Epithelial cell of esophagus (primary cell): ENCODE results near the gene CEACAM18.
A peak's percentile ranks its signal among the peaks of the same experiment; 100 is the strongest.

ENCODE experiments used
- DNase-seq: peaks from one replicate; pipeline ENCODE4 v3.0.0; 2010; ENCODE audit warnings: low read depth
- H3K4me3 ChIP-seq: 2 replicates; pipeline ENCODE4 v1.5.1; 2011; ENCODE audit warnings: mild to moderate bottlenecking, low read length, control low read depth
- TF ChIP-seq, protein P1 (sequence below): IDR thresholded peaks from 2 replicates; pipeline ENCODE4 v1.5.1; 2011; ENCODE audit warnings: low read depth, mild to moderate bottlenecking, low read length, control low read depth, inconsistent platforms; ENCODE audit not compliant: insufficient read depth; ENCODE audit errors: missing control alignments

CEACAM18 gene

DNA sequence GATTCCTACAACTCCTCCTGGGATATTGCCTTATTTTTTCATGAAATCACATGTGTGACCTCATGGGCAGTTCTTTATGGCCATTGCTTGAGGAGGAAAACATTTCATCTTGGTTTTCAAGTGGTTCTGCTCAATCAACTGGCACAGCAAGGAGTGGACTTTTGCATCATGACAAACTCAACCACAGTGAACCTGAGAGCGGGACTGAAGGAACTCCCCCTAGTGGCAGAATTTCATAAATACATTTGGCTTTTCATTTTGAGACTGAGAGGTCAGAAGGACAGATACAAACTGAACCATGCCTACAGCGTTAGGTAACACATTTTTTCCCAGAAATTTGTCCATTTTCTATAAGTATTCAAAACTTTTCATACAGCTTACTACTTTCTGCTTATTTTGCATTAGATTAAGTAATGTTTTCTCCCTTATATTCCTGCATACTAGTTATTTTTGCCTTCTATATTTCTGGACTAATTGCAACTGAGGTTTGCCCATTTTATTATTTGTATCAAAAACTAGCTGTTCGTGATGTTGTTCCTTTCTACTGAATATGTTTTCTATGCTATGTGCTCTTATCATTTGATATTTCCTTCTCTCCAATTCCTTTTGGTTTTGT lies 36.6 kb downstream of the CEACAM18 start:
- H3K4me3 ChIP-seq, result no peak overlapping the region
- TF ChIP-seq, protein P1, sequence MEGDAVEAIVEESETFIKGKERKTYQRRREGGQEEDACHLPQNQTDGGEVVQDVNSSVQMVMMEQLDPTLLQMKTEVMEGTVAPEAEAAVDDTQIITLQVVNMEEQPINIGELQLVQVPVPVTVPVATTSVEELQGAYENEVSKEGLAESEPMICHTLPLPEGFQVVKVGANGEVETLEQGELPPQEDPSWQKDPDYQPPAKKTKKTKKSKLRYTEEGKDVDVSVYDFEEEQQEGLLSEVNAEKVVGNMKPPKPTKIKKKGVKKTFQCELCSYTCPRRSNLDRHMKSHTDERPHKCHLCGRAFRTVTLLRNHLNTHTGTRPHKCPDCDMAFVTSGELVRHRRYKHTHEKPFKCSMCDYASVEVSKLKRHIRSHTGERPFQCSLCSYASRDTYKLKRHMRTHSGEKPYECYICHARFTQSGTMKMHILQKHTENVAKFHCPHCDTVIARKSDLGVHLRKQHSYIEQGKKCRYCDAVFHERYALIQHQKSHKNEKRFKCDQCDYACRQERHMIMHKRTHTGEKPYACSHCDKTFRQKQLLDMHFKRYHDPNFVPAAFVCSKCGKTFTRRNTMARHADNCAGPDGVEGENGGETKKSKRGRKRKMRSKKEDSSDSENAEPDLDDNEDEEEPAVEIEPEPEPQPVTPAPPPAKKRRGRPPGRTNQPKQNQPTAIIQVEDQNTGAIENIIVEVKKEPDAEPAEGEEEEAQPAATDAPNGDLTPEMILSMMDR, result peak; percentile 75
- DNase-seq, result peak; percentile 62

DNA sequence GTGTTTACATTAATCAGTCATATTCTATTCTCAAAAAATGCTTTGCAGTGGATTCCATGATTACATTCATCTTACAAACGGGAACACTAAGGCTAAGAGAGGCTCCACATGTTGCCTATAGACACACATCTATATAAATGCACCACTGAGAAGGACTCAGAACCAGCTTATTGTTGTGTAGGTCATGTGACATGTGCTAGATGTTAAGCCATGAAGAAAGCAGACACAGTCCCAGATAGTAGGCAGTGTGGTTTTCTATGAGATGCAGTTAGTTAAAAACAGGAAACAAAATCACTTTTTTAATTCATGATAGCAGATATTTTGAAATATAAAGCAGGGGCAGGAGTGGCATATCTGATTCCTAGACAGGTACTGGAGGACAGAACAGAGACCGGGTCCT lies 42.4 kb downstream of the CEACAM18 start:
- no peak for DNase-seq
- TF ChIP-seq, protein P1, result no peak
- no peak overlapping the region for H3K4me3 ChIP-seq

DNA sequence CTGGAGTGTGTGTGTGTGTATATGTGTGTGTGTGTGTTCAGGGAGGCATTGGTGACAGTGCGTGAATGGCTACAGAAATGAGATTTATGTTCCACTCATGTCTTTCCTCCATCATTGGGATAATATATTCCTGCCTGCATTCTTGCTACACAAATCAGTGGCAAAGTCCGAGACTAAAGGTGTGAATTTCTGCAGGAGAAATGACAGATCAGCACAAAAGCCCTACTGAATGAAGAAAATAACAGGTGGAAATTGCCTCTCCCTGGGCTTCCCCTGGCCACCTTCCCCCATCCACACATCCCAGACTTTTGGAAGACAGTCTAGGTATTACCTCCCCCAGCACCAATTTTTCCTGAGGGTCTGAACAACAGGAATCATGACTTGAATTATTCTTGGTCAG lies 43.0 kb downstream of the CEACAM18 start:
- no peak for DNase-seq
- TF ChIP-seq, protein P1, result no peak
- no peak overlapping the region for H3K4me3 ChIP-seq

DNA sequence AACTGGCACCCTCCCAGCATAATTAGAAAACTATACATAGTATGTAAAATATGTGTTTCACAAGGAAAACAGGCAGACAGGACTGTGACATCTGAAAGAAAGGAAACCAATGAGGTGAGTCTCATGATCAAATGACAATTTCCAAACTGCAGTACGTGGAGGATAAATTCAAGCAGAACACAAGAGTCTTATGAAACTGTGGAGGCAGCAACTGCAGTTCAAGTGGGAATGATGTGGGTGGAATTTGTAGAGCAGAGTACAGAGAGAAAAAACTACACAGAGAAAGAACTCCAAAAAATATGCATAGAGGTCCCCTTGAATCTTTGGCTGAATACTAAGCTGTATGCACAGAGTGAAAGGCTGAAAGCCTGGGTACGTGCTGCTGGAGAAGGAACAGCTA lies 43.4 kb downstream of the CEACAM18 start:
- no peak overlapping the region for H3K4me3 ChIP-seq
- TF ChIP-seq, protein P1, result no peak
- DNase-seq, result no peak

DNA sequence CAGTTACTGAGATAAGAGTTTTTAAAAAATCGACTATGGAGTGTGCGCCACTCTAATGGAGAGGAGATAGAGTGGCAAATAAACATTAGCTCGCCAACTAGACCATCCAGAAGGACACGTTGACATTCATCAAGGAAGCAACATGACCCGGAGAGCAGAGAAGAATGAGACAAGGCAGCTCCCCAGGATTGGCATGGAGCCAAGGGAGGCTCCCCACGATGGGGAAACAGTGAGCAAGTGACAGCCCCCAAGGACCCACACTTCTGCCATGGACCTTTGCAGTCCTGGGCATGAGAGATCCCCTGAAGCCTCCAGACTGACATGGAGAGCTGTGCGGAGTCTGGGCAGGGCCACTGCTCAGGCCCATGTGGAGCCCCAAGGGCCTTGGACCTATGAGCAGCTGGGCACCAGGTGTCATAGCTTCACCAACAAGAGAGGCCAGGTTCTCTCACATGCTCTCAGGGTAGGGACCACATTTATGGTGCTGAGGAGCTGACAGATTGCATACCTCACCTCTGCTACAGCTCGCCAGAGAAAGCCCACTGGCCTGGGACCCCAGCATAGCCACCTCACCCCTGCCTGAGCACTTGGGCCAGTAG lies 46.4 kb downstream of the CEACAM18 start:
- TF ChIP-seq, protein P1, result no peak
- no peak for DNase-seq

DNA sequence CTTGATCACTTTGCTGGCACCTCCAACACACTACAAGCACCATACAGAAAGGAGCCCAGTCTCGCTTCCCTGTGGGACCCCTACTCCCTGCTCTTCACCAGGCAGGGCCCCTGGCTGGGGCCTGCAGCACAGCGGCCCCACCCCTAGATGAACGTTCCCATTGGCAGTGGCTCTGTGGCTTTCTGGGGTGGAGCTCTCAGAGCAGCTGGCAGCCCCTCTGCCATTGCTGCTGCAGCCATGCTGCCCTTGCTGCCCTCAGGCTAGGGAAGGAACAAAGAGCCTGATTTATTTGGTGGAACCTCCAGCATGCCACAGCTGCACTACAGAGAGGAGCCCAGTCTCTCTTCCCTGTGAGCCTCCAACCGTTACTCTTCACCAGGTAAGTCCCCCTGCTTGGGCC lies 47.3 kb downstream of the CEACAM18 start:
- H3K4me3 ChIP-seq, result no peak overlapping the region
- no peak for DNase-seq
- TF ChIP-seq, protein P1, result no peak

More for the DNA sequence above, 46.4 kb downstream of the CEACAM18 start:
- no peak overlapping the region for H3K4me3 ChIP-seq

DNA sequence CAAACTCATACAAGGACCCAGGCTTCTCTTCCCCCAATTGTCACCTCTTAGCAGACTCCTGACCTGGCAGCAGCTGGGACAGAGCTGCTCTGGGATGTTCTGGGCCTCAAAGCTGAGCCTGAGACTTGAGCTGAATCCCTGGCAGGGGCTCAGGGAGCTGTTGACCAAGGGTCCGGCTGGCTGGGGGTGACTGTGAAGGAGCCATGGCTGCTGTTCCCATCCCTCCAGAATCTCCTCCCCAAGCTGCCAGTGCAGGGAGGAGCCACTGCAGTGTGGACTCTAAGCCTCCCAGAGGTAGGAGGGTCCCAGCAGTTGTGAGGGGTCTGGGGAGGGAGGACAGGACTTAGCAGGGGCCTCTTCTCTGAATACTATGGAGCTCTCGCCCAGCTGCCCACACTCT lies 51.0 kb downstream of the CEACAM18 start:
- TF ChIP-seq, protein P1, result no peak
- DNase-seq, result no peak
- no peak overlapping the region for H3K4me3 ChIP-seq
